Mesenchymal stem cell (in vitro differentiated cells and primary cell): ENCODE measurements around the gene RBM19.

Experiments used
- DNase-seq: peaks from one replicate; pipeline ENCODE4 v3.0.0-alpha.2; 2013
- H2AFZ ChIP-seq: one replicate; pipeline ENCODE4 v1.6.1; 2013; ENCODE audit warnings: low read depth, mild to moderate bottlenecking, control low read depth, inconsistent platforms, low read length, moderate library complexity
- H2AK5ac ChIP-seq: 2 replicates; pipeline ENCODE4 v1.6.1; 2013; ENCODE audit warnings: low read length, moderate library complexity, mild to moderate bottlenecking, inconsistent platforms; ENCODE audit not compliant: severe bottlenecking
- H2BK120ac ChIP-seq: one replicate; pipeline ENCODE4 v1.6.1; 2013; ENCODE audit warnings: low read depth, mild to moderate bottlenecking, inconsistent platforms, low read length, moderate library complexity
- H2BK12ac ChIP-seq, 2 experiments: one replicate each; pipeline ENCODE4 v1.6.1; 2013; ENCODE audit warnings: inconsistent platforms in 2 of 2, low read length in 2 of 2, mild to moderate bottlenecking in 2 of 2, moderate library complexity in 2 of 2, control low read depth in 1 of 2
- H2BK15ac ChIP-seq: one replicate; pipeline ENCODE4 v1.6.1; 2013; ENCODE audit warnings: mild to moderate bottlenecking, low read depth, inconsistent platforms; ENCODE audit not compliant: poor library complexity, severe bottlenecking
- H2BK5ac ChIP-seq: 2 replicates; pipeline ENCODE4 v1.6.1; 2013; ENCODE audit warnings: low read depth, mild to moderate bottlenecking, low read length, control low read depth, inconsistent platforms; ENCODE audit not compliant: poor library complexity, severe bottlenecking
- H3K14ac ChIP-seq, 2 experiments: one replicate each; pipeline ENCODE4 v1.6.1; 2013; ENCODE audit warnings: inconsistent platforms in 2 of 2, low read length in 2 of 2, control low read depth in 1 of 2, mild to moderate bottlenecking in 1 of 2, moderate library complexity in 1 of 2
- H3K18ac ChIP-seq, 2 experiments: one replicate each; pipeline ENCODE4 v1.6.1; 2013; ENCODE audit warnings: inconsistent platforms in 2 of 2, low read length in 2 of 2, control low read depth in 1 of 2, low read depth in 1 of 2, mild to moderate bottlenecking in 1 of 2
- H3K23ac ChIP-seq, 2 experiments: one replicate each; pipeline ENCODE4 v1.6.1; 2013; ENCODE audit warnings: inconsistent platforms in 2 of 2, low read length in 2 of 2, mild to moderate bottlenecking in 2 of 2, moderate library complexity in 2 of 2, control low read depth in 1 of 2
- H3K27ac ChIP-seq: 2 replicates; pipeline ENCODE4 v1.5.1; 2013; ENCODE audit warnings: mild to moderate bottlenecking, moderate library complexity, low read length, control low read depth, inconsistent platforms; ENCODE audit not compliant: poor library complexity, severe bottlenecking
- H3K27me3 ChIP-seq, 2 experiments: 2 replicates each; pipeline versions ENCODE4 v1.6.1 to v1.7.0; 2013; ENCODE audit warnings: low read length in 2 of 2, mild to moderate bottlenecking in 2 of 2, moderate library complexity in 2 of 2, control low read depth in 1 of 2, inconsistent platforms in 1 of 2; ENCODE audit not compliant: control insufficient read depth in 1 of 2, insufficient read depth in 1 of 2
- H3K36me3 ChIP-seq, 2 experiments: 2 replicates each; pipeline versions ENCODE4 v1.6.1 to v1.7.0; 2013; ENCODE audit warnings: low read length in 2 of 2, control low read depth in 1 of 2, inconsistent platforms in 1 of 2, low read depth in 1 of 2, mild to moderate bottlenecking in 1 of 2; ENCODE audit not compliant: insufficient read depth in 2 of 2, control insufficient read depth in 1 of 2
- H3K4ac ChIP-seq, 2 experiments: one replicate each; pipeline ENCODE4 v1.6.1; 2013; ENCODE audit warnings: inconsistent platforms in 2 of 2, low read length in 2 of 2, mild to moderate bottlenecking in 2 of 2, moderate library complexity in 2 of 2, control low read depth in 1 of 2, low read depth in 1 of 2
- H3K4me1 ChIP-seq: 2 replicates; pipeline ENCODE4 v1.6.1; 2013; ENCODE audit warnings: low read depth, low read length, control low read depth; ENCODE audit not compliant: control insufficient read depth, insufficient read depth
- H3K4me2 ChIP-seq: 2 replicates; pipeline ENCODE4 v1.6.1; 2013; ENCODE audit warnings: low read length, mild to moderate bottlenecking, inconsistent platforms; ENCODE audit not compliant: poor library complexity, severe bottlenecking
- H3K4me3 ChIP-seq, 2 experiments: 2 replicates each; pipeline versions ENCODE4 v1.5.1 to v1.7.0; 2013; ENCODE audit warnings: low read length in 2 of 2, mild to moderate bottlenecking in 2 of 2, control low read depth in 1 of 2, low read depth in 1 of 2; ENCODE audit not compliant: insufficient read depth in 1 of 2
- H3K79me1 ChIP-seq: replicated peaks from 2 replicates; pipeline ENCODE4 v1.6.1; 2013; ENCODE audit warnings: mild to moderate bottlenecking, control low read depth, low read length, inconsistent platforms; ENCODE audit not compliant: poor library complexity, severe bottlenecking
- H3K9ac ChIP-seq: 2 replicates; pipeline ENCODE4 v1.7.0; 2013; ENCODE audit warnings: mild to moderate bottlenecking, low read length, moderate library complexity
- H3K9me3 ChIP-seq: 2 replicates; pipeline ENCODE4 v1.7.0; 2013; ENCODE audit warnings: mild to moderate bottlenecking, low read length; ENCODE audit not compliant: control insufficient read depth
- H4K8ac ChIP-seq: one replicate; pipeline ENCODE4 v1.6.1; 2013; ENCODE audit warnings: inconsistent platforms, mild to moderate bottlenecking, low read length, moderate library complexity
- H4K91ac ChIP-seq: one replicate; pipeline ENCODE4 v1.6.1; 2013; ENCODE audit warnings: mild to moderate bottlenecking, low read length, inconsistent platforms
- WGBS: methylation state at CpG from one replicate; pipeline ENCODE4 v1.1.7; 2013; ENCODE audit warnings: mixed read lengths; 5-methylcytosine and 5-hydroxymethylcytosine counted together

RBM19 gene

DNA sequence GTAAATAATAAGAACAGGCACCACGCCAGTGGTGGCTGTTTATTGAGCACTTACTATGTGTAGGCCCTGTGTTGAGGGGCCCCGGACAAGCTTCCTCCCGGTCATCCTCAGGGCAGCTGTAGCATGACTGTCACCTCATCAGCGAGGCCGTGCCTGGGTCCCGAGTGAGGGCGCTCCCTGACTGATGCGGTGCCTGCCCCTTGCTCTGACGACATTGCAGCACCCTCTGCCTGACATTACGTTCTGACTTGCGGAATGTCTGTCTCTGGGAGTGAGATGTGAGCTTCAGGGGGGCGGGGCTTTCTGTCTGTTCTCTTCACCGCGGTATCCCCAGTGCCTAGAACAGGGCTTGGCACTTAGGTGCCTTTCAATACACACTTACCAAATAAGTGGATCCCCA lies 167.6 kb downstream of the RBM19 start:
- H3K27me3 ChIP-seq = peaks cover 15 to 46% of the 10 kb centered on the region in 2 experiments
- H3K14ac ChIP-seq = no peak overlapping the region
- H3K9me3 ChIP-seq = no peaks in the 10 kb centered on the region
- no peak overlapping the region for H3K23ac ChIP-seq
- no peaks in the 10 kb centered on the region for H3K79me1 ChIP-seq
- H2BK12ac ChIP-seq = no peak overlapping the region
- no peak overlapping the region for H2AFZ ChIP-seq
- no peak overlapping the region for H2BK120ac ChIP-seq
- H2BK5ac ChIP-seq = no peak overlapping the region
- no peak overlapping the region for H3K18ac ChIP-seq
- H3K36me3 ChIP-seq = no peaks in the 10 kb centered on the region
- 73% methylated on average over 14 of the region's 14 CpGs for WGBS
- H2BK15ac ChIP-seq = no peak overlapping the region
- no peaks in the 10 kb centered on the region for H3K4me1 ChIP-seq
- no peak overlapping the region for H3K27ac ChIP-seq
- no peak overlapping the region for H3K4ac ChIP-seq
- no peak overlapping the region for H2AK5ac ChIP-seq
- no peak overlapping the region for H4K91ac ChIP-seq
- no peak overlapping the region for H3K4me3 ChIP-seq
- H3K4me2 ChIP-seq = no peak overlapping the region
- H3K9ac ChIP-seq = no peak overlapping the region
- DNase-seq = no peak
- H4K8ac ChIP-seq = no peak overlapping the region

DNA sequence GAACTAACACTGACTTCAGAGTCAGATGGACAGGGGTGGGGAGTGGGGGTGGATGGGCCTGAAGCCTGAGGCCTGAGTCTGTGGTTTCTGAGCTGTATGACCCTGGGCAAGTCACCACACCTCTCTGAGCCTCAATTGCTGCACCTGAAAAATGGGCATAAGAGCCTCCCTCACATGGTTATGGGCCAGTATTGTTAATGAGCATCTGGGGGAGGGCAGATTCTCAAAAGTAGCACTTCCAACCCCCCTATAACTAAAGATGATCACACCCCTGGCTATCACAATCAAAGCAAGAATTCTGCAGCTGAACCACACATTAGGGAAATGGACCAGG lies 168.6 kb downstream of the RBM19 start:
- no peak for DNase-seq
- Histone ChIP-seq H3K14ac (no peak overlapping the region), H3K9me3 (no peaks in the 10 kb centered on the region), H3K79me1 (no peaks in the 10 kb centered on the region), H3K36me3 (no peaks in the 10 kb centered on the region), H2AFZ (no peak overlapping the region), H2BK12ac (no peak overlapping the region), H3K27me3 (peaks cover 14 to 52% of the 10 kb centered on the region in 2 experiments), H3K9ac (no peak overlapping the region), H3K27ac (no peak overlapping the region), H2BK120ac (no peak overlapping the region), H3K4me2 (no peak overlapping the region), H4K91ac (no peak overlapping the region), H2BK5ac (no peak overlapping the region), H3K23ac (no peak overlapping the region), H3K4me1 (no peaks in the 10 kb centered on the region), H2BK15ac (no peak overlapping the region), H3K4me3 (no peak overlapping the region), H2AK5ac (no peak overlapping the region), H3K18ac (no peak overlapping the region), H3K4ac (no peak overlapping the region), H4K8ac (no peak overlapping the region)

DNA sequence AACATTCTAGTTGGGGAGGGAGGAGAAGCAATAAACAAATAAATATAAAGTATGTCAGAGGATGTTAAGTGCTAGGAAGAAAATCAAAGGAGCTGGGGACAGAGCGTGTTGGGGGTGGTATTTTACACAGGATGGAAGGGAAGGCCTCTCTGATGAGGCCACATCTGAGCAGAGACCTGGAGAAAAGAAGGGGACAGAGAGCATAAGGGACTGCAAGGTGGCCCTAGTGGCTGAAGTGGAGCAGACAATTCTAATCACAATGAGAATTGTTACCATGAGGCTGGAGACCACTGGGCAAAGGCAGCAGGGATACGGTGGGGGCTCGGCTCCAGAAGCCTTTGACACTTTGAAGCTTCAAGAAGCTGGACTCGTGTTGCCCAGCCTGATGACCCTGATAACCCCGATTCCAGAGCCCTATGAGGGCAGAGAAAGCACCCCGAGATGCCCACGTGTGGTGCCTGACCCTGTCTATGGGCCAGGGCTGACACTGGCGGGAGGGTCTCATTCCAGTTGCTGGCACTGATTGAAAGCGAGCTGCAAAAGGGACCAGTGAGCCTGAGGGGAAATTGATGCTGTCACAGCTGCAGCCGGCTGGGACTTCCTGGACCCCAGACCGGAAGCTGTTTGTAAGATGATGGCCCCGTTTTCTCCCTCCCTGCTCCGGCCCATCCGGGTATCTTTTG lies 169.1 kb downstream of the RBM19 start:
- H3K14ac ChIP-seq = no peak overlapping the region
- H3K4me2 ChIP-seq = no peak overlapping the region
- no peaks in the 10 kb centered on the region for H3K79me1 ChIP-seq
- no peak overlapping the region for H2BK12ac ChIP-seq
- H3K9me3 ChIP-seq = no peaks in the 10 kb centered on the region
- H3K9ac ChIP-seq = no peak overlapping the region
- no peak overlapping the region for H2AK5ac ChIP-seq
- no peak overlapping the region for H2BK120ac ChIP-seq
- no peak overlapping the region for H2BK15ac ChIP-seq
- H3K36me3 ChIP-seq = no peaks in the 10 kb centered on the region
- no peak overlapping the region for H3K27ac ChIP-seq
- 88% methylated on average over 14 of the region's 14 CpGs for WGBS
- no peak overlapping the region for H4K8ac ChIP-seq
- no peak for DNase-seq
- H3K18ac ChIP-seq = no peak overlapping the region
- no peak overlapping the region for H4K91ac ChIP-seq
- no peak overlapping the region for H3K23ac ChIP-seq
- H3K4ac ChIP-seq = no peak overlapping the region
- H3K4me1 ChIP-seq = no peaks in the 10 kb centered on the region
- no peak overlapping the region for H2AFZ ChIP-seq
- H3K27me3 ChIP-seq = peaks cover 15 to 53% of the 10 kb centered on the region in 2 experiments
- H2BK5ac ChIP-seq = no peak overlapping the region
- H3K4me3 ChIP-seq = no peak overlapping the region

DNA sequence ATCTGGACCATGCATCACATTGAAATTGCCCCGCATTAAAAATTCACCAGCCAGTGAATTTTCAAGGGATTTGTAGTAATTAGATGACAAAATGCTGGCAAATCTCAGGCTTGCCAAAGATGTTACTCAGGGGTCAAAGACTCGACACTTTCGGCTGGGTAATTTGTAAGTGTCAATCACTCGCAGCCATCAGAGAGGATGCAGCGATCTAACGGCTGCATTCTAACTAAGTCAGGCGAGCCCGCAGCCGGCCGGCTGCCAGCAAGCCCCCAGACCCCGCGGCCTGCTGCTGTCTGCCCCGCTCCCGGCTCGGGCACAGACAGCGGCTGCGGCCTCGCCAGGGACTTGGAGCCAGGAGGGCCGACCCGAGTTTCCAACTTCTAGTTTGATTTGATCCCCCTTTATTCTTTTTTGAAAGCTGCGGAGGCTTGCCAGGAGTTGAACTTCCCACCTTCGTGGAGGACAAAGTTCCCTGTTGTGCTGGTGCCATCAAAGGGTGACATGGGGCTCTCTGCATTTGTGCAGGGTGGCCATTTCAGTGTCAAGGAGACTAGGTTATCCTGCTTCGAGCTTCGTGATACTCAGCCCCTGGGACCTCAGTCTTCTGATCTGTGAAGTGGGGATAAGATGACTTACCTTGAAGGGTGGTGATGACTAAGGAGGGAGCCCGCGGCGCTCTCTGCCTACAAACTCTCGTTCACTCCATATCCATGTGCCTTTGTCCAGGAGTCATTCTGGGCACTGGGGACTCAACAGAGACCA lies 169.9 kb downstream of the RBM19 start:
- no peak overlapping the region for H2BK120ac ChIP-seq
- H3K14ac ChIP-seq = no peak overlapping the region
- H4K8ac ChIP-seq = no peak overlapping the region
- DNase-seq = no peak
- H2AFZ ChIP-seq = no peak overlapping the region
- no peak overlapping the region for H4K91ac ChIP-seq
- peaks cover 15 to 57% of the 10 kb centered on the region in 2 experiments for H3K27me3 ChIP-seq
- no peak overlapping the region for H3K9ac ChIP-seq
- H3K27ac ChIP-seq = no peak overlapping the region
- H2BK12ac ChIP-seq = no peak overlapping the region
- no peak overlapping the region for H2BK15ac ChIP-seq
- no peaks in the 10 kb centered on the region for H3K4me1 ChIP-seq
- no peaks in the 10 kb centered on the region for H3K79me1 ChIP-seq
- no peak overlapping the region for H3K4ac ChIP-seq
- peaks cover 2% of the 10 kb centered on the region for H3K9me3 ChIP-seq
- H3K36me3 ChIP-seq = no peaks in the 10 kb centered on the region
- no peak overlapping the region for H3K4me2 ChIP-seq
- no peak overlapping the region for H3K18ac ChIP-seq
- WGBS = 71% methylated on average over 24 of the region's 28 CpGs
- H2AK5ac ChIP-seq = no peak overlapping the region
- H2BK5ac ChIP-seq = no peak overlapping the region
- no peak overlapping the region for H3K23ac ChIP-seq
- H3K4me3 ChIP-seq = no peak overlapping the region
